Measurements from ENCODE around the gene SLC6A18. TPM values are rescaled to one million over a fixed set of nuclear protein-coding genes. Genes with fewer than 3 reads are reported as not detected.

SLC6A18 gene
- total RNA-seq, 1 donor from 2014 or later = not detected

DNA sequence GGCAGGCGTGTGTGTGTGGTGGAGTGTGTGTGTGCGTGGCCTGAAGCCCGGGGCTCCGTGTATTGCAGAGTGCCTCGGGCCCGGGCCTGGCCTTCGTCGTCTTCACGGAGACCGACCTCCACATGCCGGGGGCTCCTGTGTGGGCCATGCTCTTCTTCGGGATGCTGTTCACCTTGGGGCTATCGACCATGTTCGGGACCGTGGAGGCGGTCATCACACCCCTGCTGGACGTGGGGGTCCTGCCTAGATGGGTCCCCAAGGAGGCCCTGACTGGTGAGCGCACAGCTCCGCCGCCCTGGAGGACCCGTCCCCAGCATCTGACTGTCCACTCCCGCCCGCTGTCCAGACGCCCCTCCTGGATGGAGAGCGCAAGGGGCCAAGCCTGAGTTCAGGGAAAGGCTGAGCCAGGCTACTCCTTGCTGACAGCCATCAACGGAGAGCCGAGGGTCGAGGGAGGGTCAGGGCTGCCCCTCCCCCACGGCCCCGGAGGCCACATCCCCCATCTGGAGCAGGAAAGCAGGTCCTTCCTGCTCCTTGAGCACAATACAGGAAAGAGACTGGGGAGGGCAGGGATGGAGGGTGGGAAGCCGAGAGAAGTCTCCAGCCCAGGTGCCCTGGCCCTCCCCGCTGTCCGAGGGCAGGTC lies 18.4 kb downstream of the SLC6A18 start:
- TF ChIP-seq, protein P1, sequence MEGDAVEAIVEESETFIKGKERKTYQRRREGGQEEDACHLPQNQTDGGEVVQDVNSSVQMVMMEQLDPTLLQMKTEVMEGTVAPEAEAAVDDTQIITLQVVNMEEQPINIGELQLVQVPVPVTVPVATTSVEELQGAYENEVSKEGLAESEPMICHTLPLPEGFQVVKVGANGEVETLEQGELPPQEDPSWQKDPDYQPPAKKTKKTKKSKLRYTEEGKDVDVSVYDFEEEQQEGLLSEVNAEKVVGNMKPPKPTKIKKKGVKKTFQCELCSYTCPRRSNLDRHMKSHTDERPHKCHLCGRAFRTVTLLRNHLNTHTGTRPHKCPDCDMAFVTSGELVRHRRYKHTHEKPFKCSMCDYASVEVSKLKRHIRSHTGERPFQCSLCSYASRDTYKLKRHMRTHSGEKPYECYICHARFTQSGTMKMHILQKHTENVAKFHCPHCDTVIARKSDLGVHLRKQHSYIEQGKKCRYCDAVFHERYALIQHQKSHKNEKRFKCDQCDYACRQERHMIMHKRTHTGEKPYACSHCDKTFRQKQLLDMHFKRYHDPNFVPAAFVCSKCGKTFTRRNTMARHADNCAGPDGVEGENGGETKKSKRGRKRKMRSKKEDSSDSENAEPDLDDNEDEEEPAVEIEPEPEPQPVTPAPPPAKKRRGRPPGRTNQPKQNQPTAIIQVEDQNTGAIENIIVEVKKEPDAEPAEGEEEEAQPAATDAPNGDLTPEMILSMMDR (IDR thresholded peaks at IDR 0.05) = no peak
- TF ChIP-seq POLR2AphosphoS5 (IDR thresholded peaks at IDR 0.05; ENCODE audit: insufficient read depth in 1 of 2, low read depth in 1 of 2) = no peak
- TF ChIP-seq POLR2A (IDR thresholded peaks at IDR 0.05) = no peak
- no peak overlapping the region for H3K4me3 ChIP-seq
- intact Hi-C loops (cut with DNase I) = no loop called here
- no peaks in the 10 kb centered on the region for H3K27me3 ChIP-seq
- no peaks in the 10 kb centered on the region for H3K4me1 ChIP-seq
- H3K36me3 ChIP-seq = no peaks in the 10 kb centered on the region
- DNase-seq (ENCODE audit: extremely low spot score in 2 of 2) = no peak
- H3K9me3 ChIP-seq = no peaks in the 10 kb centered on the region
- H3K27ac ChIP-seq = no peak overlapping the region

DNA sequence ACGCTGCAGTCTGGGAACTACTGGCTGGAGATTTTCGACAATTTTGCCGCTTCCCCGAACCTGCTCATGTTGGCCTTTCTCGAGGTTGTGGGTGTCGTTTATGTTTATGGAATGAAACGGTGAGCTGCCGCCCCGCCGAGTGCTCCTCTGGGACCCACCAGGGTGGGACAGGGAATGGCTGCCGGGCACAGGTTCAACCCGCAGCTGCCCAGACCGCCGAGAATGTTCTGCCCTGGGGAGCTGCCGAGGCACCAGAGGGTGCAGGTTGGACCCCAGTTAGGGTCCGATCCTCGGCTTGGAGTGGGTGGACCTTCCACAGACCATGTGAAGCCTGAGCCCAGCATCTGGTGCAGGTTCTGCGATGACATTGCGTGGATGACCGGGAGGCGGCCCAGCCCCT lies 19.1 kb downstream of the SLC6A18 start:
- intact Hi-C loops (cut with DNase I) = no loop called here
- no peak for DNase-seq (ENCODE audit: extremely low spot score in 2 of 2)
- H3K4me3 ChIP-seq = no peak overlapping the region
- no peaks in the 10 kb centered on the region for H3K4me1 ChIP-seq
- H3K36me3 ChIP-seq = no peaks in the 10 kb centered on the region
- TF ChIP-seq POLR2A (IDR thresholded peaks at IDR 0.05) = no peak
- no peak overlapping the region for H3K27ac ChIP-seq
- no peaks in the 10 kb centered on the region for H3K27me3 ChIP-seq
- H3K9me3 ChIP-seq = no peaks in the 10 kb centered on the region

DNA sequence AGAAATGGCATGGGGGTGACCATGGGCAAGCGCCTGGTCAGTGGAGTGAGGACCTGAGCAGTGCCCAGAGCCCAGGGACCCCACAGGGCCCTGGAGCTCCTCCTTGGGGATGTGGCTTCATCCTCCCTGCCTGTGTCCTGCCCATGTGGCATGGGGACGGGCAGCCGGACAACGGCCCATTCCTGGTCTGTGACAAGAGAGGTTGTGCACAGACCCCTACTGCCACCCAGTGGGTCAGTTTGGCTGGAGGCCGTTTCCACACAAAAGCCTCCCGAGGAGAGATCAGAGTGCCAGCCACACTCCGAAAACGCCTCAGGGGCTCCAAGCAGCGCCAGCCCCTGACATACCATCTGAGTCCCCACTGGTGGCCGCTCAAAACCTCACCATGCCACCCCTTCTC lies 19.8 kb downstream of the SLC6A18 start:
- TF ChIP-seq, protein P1 (IDR thresholded peaks at IDR 0.05) = no peak
- TF ChIP-seq POLR2AphosphoS5 (IDR thresholded peaks at IDR 0.05; ENCODE audit: insufficient read depth in 1 of 2, low read depth in 1 of 2) = no peak
- TF ChIP-seq POLR2A (IDR thresholded peaks at IDR 0.05) = no peak
- no peaks in the 10 kb centered on the region for H3K4me1 ChIP-seq
- no peak for DNase-seq (ENCODE audit: extremely low spot score in 2 of 2)
- H3K9me3 ChIP-seq = no peaks in the 10 kb centered on the region
- H3K36me3 ChIP-seq = no peaks in the 10 kb centered on the region
- H3K27me3 ChIP-seq = no peaks in the 10 kb centered on the region
- intact Hi-C loops (cut with DNase I) = no loop called here
- H3K4me3 ChIP-seq = no peak overlapping the region
- no peak overlapping the region for H3K27ac ChIP-seq

DNA sequence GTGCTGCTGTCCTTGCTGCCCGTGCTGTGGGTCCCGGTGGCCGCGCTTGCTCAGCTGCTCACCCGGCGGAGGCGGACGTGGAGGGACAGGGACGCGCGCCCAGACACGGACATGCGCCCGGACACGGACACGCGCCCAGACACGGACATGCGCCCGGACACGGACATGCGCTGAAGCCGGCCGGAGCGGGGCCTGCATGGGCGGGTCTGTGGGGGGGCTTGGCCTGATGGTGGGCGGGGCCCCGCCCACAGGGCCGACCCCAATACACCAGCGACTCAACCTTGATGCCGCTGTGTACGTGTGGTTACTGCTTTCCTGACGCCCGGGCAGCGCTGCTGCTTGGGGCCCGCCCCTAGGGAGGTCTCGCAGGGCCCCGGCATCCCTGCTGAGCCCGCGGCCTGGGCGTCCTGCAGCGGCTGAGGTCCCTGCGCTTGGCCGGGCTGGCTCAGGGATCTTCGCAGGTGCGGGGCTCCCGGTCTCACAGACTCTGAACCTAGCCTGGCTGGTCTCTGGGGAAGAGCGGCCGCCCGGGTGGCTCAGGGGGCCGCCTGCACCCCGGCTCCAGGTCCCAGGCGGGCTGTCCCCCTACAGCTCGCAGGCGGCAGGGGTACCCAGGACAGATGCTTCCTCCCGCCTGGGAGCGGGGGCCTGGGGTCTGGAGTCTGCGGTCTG lies 20.9 kb downstream of the SLC6A18 start:
- no peaks in the 10 kb centered on the region for H3K36me3 ChIP-seq
- no peak for DNase-seq (ENCODE audit: extremely low spot score in 2 of 2)
- H3K27ac ChIP-seq = no peak overlapping the region
- no peak overlapping the region for H3K4me3 ChIP-seq
- H3K27me3 ChIP-seq = no peaks in the 10 kb centered on the region
- intact Hi-C loops (cut with DNase I) = no loop called here
- TF ChIP-seq, protein P1 (IDR thresholded peaks at IDR 0.05) = no peak
- TF ChIP-seq POLR2A (IDR thresholded peaks at IDR 0.05) (no peak), POLR2AphosphoS5 (IDR thresholded peaks at IDR 0.05; ENCODE audit: insufficient read depth in 1 of 2, low read depth in 1 of 2) (no peak)
- H3K9me3 ChIP-seq = no peaks in the 10 kb centered on the region
- H3K4me1 ChIP-seq = no peaks in the 10 kb centered on the region

DNA sequence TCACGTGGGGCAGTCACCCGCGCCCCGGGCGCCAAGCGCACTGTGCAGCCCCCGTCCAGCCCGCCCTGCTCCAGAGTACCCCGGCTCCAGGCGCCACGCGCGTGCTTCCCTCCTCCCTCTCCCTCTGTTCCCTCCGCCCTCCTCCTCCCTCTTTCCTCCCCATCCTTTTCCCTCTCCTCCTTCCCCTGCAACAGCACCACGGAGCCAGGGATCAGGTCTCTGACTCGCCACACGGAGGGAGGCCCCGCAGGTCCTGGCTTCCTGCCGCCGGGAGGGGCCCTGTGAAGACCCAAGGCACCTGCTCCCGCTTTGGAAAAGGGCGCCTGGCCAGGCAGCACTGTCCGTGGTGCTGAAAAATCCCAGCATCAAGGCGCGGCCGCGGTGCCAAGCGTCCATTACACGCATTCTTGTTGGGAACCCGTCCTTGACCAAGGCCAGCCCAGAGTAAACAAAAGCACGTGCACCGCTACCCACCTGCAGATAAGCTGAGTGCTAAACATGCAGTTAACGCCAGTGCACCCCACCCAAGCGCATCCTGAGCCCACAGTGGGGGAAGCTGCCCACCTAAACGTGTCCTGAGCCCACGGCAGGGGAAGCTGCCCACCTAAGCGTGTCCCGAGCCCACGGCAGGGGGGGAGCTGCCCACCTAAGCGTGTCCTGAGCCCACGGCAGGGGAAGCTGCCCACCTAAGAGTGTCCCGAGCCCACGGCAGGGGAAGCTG lies 21.7 kb downstream of the SLC6A18 start:
- no peaks in the 10 kb centered on the region for H3K36me3 ChIP-seq
- no peaks in the 10 kb centered on the region for H3K4me1 ChIP-seq
- DNase-seq (ENCODE audit: extremely low spot score in 2 of 2) = no peak
- no peak overlapping the region for H3K4me3 ChIP-seq
- no peaks in the 10 kb centered on the region for H3K9me3 ChIP-seq
- no peaks in the 10 kb centered on the region for H3K27me3 ChIP-seq
- intact Hi-C loops (cut with DNase I) = no loop called here
- TF ChIP-seq POLR2AphosphoS5 (IDR thresholded peaks at IDR 0.05; ENCODE audit: insufficient read depth in 1 of 2, low read depth in 1 of 2) (no peak), POLR2A (IDR thresholded peaks at IDR 0.05) (no peak)
- TF ChIP-seq, protein P1 (IDR thresholded peaks at IDR 0.05) = no peak
- no peak overlapping the region for H3K27ac ChIP-seq

Data from vagina (tissue), 2 donors.